Activated CD8-positive, alpha-beta memory T cell treated with anti-CD3 and anti-CD28 coated beads, Interleukin-2, amount 50 U/mL, for 24 hours (primary cell): ENCODE results near the gene ZP1.

Source experiments
- DNase-seq: peaks from one replicate; pipeline ENCODE4 v3.0.0-alpha.2; 2020; ENCODE audit errors: extremely low read depth

Gene ZP1

DNA sequence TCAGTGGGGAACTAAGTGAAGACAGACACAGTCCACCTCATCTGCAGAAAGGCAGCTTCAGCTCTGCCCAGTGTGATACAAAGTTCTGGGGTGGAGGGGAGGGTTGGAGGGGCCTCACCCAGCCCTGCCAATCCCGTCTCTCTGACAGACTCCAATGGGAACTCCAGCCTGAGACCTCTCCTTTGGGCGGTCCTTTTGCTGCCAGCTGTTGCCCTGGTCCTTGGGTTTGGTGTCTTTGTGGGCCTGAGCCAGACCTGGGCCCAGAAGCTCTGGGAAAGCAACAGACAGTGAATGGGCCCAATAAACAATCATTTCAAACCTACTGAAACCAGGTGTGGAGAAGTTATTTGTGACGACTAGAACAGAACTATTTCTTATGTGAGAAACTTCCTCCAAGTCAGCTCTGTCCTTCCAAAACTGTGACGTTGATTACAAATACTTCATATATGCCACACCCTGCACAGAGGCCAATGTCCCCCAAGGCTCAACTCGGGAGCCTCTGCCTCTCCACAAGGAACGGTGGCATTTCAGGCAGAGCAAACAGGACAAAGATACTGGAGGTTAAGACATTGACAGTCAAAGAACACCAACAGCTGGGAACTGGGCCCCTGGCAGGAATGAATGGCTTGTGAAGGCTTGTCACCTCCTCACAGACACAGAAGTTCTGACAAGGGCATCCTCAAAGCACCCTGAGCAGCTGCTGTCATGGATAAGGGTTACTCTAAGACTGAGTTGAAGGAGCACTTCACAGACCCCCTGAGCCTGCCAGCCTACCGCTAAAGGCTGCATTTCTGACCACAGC is 8.2 kb downstream of the ZP1 start:
- no peak for DNase-seq

DNA sequence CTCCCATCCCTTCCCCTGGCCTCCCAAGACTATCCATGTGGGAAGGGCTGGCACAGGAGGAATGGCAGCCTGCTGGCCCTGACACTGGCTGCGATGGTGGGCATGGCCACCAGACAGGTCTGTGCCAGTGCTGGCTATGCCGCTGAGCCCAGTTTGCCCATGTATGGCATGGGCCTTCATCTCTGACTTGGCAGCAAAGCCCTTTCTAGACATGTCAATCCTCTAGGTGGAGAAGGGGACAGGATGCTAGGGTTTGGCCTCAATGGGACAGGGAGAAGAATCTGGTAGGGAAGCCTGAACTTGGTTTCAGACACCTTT is 8.8 kb downstream of the ZP1 start:
- no peak for DNase-seq

DNA sequence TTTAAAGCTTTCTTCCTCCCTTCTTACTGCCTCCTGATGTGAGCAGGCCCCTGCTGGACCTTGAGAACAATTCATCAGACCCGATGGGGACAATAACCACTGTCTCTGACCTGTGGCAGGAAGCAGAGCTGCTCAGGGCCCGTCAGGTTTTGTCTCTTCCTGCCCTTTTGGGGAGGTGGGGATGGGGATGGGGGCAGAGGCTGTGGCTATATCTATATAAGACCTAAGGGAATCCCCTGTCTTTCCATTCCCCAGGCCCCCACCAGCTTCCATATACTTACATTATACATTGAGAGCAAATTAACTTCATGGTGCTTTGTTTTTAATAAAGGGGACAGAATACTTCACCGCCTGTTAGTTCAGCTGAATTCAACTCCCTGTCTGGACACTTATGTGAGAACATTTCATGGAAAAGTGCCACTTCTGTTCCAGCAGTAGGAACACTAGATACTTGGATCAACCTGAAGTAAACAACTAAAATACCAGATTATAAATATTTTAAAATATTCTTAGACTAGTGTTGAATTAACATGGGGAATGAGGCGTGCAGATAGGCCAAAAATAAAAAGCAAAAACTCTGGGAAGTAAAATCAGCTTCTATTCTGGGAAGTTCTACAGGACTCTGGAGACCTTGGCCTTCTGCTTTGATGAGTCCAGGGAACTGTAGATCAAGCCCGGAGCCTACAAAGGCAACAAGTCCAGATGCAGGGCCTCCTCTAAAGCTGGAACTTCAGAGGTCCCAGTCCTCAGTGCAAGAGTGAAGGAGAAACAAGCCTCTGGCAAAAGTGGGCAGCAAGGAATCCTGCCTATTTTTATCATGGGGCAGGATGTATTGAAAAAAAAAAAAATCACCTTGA is 11.1 kb downstream of the ZP1 start:
- no peak for DNase-seq

DNA sequence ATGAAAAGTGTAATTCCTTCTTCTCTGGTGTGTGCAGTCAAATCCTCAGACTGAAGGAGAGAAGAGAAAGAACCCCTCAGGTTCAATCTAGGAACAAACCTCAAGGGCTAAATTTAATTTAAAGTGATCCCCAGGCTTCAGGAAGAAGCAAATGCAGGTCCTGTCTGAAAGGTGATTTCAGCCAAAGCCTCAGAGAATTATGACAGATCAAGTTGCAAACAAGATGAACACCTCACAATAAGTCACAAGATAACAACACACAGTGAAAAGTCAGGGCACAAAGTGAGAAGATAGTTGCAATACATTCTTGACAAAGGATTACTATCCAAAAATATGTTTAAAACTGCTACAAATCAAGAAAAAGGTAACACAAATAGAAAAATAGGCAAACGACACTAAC is 11.8 kb downstream of the ZP1 start:
- DNase-seq = no peak

DNA sequence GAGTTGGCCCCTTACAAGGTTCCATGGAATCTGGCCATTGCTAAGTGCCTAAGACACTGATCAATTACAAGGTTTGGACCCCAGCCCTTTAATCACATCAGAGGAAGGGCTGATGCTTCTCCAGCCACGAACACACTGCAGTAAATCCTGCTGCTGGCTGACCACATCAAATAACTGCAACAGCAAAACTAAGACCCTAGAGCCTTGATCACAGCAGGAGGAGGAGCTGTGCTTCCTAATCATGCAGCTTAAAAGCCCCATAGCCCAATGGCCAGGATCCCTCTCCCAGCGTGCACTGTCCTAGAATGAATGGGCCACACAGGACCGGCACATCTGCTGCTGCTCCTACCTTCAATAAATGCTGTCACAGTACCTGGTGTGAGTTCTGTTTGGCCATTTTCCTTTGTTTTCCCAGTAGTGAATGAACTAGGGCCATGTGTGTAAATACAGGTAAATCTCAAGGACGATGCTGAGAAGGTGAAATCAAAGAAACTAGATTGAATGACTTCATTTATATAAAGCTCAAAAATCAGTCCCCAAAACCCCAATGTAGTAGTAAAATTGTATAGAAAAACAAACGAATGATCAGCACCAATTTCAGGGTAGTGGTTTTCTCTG is 12.7 kb downstream of the ZP1 start:
- DNase-seq = no peak

DNA sequence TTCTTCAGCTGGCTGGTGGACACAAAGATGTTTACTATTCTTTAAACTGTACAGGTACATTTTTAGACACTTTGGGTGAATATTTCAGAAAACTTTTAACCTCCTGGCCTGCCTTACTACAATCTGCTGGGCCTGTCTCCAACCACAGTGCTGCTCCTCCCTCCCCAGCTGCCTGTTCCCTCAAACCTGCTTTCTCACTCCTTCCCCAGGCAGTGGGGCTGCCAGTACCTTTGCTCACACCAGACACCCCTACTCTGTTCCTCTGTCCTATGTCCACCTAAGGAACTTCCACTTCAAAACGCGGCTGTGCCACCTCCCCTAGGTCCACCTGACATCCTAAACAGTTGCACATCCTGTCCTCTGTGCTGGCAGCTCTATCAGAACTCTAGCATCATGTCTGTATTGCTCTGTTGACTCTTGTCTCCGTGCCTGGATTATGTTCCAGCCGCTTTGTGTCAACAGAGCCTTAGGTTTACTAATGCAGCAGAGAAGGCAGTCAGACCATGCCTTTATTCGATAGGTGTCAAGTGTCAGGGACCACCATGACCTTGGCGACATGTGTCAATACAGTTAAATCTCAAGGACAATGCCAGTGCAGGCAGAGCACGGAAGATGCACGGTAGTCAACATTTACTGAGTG is 13.4 kb downstream of the ZP1 start:
- DNase-seq = no peak

DNA sequence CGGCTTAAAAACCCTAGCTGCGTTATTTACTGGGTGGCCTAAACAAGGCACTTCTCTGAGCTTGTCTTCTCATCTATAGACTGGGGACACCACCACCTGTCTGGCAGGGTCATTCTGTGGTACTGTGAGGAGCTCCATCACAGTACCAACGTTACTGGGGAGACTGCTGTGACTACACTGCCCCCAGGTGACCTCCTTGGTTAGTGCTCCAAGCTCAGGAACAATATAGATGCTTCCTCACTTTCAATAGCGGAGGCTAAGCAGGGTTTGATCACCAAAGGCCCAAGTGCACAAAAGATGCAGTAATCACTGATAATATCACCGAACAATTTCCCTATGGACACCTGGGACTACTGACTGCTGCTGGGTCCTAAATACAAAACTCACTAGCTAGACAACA is 20.2 kb downstream of the ZP1 start:
- DNase-seq = no peak

DNA sequence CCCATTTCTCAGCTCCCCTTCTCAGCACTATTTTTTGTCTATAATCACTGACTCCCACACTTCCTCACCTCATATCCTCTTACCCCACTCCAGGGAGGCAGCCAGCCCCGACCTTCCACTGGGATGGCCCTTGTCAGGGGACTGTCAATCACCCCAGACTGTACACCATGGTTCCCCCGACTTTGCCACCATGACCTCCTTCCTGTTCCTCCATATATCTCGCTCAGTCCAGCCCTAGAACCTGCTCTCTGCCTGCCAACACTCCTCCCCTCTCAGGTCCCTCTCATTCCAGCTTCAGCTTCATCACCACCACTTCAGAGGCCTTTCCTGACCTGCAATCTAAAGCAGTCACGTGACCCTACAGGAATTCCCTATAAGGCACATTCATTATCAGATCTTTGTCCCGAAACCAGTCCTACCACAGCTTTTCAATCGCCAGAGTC is 22.5 kb downstream of the ZP1 start:
- no peak for DNase-seq

DNA sequence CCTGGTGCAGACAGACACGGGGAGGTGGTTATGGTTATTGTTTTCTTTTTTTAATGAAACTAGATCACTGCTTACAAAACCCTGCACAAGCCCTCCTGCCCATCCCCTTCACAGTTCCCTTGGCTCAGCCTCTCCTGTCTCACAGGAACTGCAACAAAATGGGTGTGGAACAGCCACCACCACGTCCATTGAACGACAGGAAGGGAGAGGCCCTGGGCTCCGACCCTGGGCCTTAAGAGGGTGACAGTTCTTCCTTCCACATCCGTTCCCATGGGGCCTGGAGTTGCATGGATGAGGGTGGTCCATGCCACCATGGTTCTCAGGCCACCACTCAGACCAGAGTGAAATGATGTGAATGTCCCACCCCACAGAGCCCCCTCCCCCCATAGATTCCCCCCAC is 23.4 kb downstream of the ZP1 start:
- no peak for DNase-seq

DNA sequence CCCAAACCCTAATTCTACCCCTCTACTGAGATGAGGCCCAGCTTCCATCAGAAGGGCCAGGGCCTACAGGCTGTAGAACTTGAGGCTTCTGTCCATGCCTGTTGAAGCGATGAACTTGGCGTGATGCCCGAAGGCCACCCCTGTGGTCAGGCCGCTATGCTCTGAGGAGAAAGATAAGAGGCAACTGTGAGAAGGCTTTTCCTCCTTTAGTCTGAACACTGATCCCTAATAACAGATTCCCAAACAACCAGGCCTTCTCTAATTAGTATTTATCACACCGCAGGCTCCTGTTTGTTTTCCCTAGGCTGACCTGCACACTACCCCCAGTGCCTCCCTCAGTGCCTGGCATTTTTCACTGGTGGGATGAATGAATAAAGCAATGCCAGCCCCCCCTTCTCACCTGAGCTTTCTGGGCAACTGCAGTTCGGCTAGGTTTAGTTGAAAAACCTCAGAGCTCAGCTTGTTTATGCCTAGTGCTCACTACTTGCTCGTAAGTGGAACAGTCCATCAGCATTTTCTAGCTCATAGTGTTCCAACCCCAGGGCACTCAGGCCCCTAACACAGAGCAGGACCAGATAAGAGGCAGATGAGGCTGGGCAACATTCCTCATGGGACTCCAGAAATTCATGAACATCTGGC is 23.9 kb downstream of the ZP1 start:
- no peak for DNase-seq

DNA sequence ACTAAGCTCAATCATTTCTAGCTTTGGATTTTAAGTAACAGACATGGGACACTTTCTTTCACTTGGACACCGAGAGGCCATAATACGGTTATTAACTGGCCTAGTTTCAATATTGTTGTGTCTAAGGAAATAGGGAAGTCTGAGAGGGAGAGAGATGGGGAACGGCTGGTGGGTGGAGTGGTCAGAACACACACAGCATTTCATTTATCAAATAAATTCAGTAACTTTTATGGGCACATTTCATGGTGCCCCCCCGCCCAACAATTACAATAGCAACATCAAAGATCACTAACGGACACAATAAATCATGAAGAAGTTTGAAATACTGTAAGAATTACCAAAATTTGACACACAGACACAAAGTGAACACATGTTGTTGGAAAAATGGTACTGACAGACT is 28.3 kb downstream of the ZP1 start:
- DNase-seq = no peak

DNA sequence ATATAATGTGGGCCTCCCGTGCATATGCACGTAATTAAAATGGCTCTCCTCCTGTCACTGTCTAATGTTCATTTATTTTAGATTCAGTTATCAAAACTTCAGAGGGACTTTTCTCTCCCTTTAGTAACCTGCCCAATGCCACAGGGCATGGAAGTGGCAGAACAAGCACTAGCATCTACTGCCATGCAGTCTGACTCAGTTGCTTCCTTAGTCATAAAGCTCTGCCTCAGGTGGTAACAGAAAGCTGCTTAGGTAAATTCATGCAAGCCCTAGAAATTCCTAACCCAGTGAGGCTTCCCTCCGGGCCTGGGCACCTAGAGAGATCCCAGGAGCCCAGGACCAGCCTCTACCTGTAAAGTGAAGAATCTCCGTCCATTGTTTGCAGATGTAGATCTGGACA is 30.2 kb downstream of the ZP1 start:
- DNase-seq = no peak

DNA sequence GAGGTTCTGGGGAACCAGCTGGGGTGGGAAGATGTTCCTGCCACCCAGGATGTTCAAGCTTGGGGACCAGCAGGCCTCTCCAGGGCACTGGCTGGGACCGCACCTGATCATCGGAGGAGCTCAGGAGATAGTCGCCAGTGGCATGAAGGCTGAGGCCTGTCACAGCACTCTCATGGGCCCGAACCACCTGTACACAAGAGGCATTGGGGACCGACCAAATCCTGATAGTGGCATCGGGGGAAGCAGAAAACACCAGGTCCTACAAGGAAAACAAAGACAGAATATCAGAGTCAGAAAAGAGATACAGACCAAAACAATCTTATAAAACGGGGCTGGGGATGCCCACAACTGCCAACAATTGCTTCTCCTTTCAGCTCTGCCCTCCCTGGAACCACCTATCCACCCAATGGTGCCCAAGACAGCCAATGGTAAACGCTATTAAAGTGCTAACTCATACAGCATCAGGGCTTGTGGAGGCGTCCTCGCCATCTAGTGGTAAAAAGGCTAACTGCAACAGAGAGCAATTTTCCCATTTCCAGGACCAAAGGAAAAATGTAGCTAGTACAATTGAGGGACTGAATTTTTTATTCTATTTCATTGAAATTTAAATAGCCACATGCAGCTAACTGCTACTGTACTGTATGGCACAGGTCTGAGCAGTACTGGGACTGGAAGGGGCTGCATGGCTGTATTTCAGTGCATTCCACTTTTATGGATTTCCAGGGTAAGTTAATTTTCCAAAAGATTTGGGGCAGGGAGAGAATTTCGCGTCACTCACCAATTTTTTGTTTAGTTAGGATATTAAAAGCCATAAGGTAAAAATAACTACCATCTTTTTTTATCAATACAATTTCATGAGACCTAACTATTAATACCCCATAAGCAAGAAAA is 31.9 kb downstream of the ZP1 start:
- no peak for DNase-seq

DNA sequence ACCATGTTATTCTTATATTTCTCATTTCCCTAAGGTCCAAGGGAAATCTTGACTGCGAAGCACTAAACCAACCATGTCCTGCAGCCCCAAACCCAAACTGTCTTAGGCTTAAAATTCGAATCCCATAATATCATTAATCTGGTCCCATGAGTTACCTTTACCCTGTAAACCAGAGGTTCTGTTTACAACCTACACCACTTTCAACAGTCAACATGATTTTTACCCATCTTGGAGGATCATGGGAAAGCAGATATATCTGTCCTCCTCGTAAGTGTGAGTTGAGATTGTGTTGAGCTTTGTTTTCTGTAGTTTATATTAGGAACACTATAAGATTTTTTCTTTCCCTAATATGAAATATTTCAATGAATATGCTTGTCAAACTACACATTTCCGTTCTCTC is 32.6 kb downstream of the ZP1 start:
- no peak for DNase-seq

DNA sequence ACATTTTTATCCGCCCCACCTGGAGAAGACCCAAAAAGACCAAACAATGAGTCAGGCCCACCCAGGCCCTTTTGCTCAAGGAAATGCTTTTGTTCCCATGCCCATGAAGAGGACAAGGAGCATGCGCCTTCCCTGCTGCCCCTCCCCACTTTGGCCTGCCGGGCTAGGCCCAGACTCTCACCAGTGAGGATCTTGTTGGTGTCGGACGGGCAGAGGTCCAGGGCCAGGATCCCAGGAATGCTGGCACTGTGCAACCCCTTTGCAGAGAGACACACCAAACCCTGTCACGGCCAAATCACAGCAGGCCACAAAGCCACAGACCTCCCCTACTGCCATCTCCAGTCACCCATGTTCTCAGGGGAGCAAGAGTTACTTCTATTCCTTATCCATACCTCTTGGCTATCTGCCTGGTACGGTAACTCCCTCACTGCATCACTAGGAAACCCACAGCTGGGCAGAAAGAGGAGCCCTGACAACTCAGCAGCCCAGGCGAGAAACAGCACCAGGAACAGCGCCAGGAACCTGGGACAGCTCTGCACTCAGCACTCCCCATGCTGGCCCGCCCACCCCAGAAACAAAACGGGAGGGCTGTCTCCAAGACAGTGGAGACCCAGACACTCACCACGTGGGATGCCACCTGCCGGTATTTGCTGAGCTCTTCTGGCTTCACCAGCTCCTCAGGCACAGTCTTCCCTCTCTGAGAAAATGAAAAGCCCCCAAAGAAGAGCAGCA is 33.5 kb downstream of the ZP1 start:
- no peak for DNase-seq

DNA sequence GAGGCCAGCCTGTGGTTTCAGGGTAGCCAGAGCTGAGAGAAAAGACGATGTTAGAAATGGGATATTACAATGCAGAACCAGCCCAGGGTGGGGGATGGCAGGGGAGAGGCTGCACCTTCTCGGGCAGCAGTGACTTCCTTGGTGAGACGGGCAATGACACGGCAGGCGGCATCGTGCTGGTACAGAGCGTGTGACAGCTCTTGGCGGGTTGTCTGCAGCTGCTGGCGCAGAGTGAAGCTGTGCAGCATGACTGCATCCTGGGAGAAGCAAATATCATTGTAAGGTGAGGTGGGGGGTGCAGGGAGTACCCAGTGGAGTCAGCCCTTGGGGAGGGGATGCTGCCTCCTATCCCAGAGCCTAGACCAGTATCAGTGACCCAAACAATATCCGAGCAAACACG is 35.3 kb downstream of the ZP1 start:
- DNase-seq = no peak

DNA sequence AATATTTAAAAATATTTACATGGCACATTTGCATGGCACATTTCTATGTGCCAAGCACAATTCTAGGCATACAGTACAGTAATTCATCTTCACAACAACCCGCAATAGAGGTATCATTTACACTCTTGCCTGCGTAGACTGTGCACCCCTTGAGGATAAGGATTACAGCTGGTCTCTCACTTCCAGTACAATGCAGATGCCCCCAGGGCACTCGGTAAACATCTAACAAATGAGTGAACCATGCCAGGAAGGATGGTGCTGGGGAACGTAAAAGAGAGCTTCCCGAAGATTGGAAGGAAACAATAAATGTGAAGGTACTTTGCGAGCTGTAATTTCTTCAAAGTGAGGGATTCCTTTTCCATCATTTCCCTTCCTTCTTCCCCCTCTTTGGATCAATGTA is 37.7 kb downstream of the ZP1 start:
- no peak for DNase-seq

DNA sequence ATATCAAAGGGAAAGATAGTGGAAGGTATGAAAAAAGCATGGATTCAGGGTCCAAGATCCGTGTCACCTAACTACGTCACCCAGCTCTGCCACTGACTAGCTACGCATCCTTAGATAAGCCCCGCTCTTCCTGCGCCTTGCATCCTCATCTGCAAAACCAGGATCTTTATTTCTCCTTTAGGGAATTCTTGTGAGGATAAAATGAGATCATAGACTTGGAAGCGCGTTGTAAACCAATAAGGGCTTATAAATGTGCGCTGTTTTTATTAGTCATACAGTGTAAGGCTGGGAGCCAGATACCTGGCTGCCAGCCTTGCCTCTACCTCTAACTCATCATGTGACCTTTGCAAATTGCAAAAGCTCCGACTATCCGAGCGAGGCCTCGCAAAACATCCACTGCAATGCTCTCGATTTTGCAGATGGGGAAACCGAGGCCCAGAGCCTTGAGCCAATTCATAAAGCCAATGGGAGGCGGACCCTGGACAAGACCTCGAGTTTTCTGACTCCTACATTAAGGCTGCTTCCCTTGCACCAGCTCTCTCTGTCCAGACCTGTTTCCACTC is 38.3 kb downstream of the ZP1 start:
- DNase-seq = no peak

DNA sequence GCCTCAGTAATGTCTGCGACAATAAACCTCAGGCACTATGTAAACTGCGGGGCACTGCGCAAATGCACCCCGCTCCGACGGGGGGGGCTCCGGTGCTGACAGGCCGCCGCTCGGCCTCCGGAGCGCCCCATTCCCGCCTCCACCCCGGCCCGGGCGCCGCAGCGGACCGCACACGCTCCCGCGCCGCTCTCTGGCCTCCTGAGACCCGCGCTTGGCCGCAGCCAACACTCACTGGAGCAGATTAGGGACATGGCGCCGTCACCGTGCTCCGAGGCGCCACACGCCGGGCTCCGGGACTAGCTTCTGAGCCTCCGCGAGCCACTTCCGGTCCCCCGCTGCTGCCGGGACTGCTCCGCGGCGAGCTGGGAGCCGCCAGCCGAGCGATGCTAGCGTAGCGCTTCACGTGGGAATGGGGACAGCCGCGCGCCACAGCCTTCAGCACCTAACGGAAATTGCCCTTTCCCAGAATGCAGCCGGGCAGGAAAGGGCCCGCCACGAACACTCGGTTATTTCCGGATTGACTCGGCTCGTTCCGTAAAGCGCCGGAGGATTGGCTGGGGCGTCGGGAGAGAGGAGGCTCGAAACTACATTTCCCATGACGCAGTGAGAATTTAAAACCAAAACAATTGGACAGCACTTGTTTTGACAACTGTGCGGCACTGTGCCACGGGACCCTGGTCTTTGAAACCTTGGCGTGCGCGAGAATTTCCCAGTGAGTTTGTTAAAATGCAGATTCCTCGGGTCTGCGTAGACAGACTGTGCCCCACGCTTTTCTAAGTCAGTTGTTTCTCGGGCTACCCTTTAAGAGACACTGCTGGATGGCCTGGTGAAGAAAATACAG is 39.0 kb downstream of the ZP1 start, which contains the start of gene PRPF19:
PRPF19 (minus strand) TSS at position 454 of the 841 bp plus-strand sequence; CDS start at position 251, 203 bp downstream.
- DNase-seq = peak; percentile 97
